Endothelial cell of umbilical vein (primary cell): ENCODE data around the gene BNC2. TPM values are rescaled to one million over a fixed set of nuclear protein-coding genes. Genes with fewer than 3 reads are reported as not detected.

ENCODE experiments used
- BruUV-seq: library from RNA; stranded (reverse); fragments of 400-500 nt; replicated peaks from 2 replicates; lab custom pipeline; 2021; lab: Mats Ljungman, UMichigan
- CTCF ChIA-PET: fragments of 300-600, 350-600 bp; sonication (Branson Sonifier 250); formaldehyde crosslinking; loops from one replicate; lab custom pipeline; 2021; ENCODE audit warnings: antibody characterized with exemption, inconsistent platforms; lab: Charles Lee
- POLR2A ChIA-PET: fragments of 300-600, 350-600 bp; sonication (Branson Sonifier 250); formaldehyde crosslinking; loops from one replicate; lab custom pipeline; 2021; ENCODE audit warnings: antibody characterized with exemption, inconsistent platforms; lab: Charles Lee
- DNase-seq: peaks from one replicate; pipeline ENCODE4 v3.0.0-alpha.2; 2011; ENCODE audit warnings: low read depth, low spot score
- FAIRE-seq: peaks from 2 replicates; lab custom pipeline; 2011; peaks lifted over from hg19 to GRCh38; lab: Jason Lieb, UNC
- H2AFZ ChIP-seq: 2 replicates; pipeline ENCODE4 v1.6.0; 2012; ENCODE audit warnings: low read depth, low read length, control low read depth, inconsistent platforms
- H3K27ac ChIP-seq: 2 replicates; pipeline ENCODE4 v1.5.1; 2011; ENCODE audit warnings: low read depth, mild to moderate bottlenecking, control low read depth, low read length, moderate library complexity; ENCODE audit not compliant: insufficient read depth
- H3K27me3 ChIP-seq, 2 experiments: 2 replicates each; pipeline versions ENCODE4 v1.6.0 to v1.6.1; 2011; ENCODE audit warnings: low read length in 2 of 2, mixed read lengths in 1 of 2; ENCODE audit not compliant: control insufficient read depth in 2 of 2, insufficient read depth in 2 of 2
- H3K36me3 ChIP-seq, 2 experiments: 2 replicates in 1 of 2; 3 replicates in 1 of 2; pipeline ENCODE4 v1.5.1; 2011; ENCODE audit warnings: low read length in 2 of 2, mild to moderate bottlenecking in 1 of 2, moderate library complexity in 1 of 2; ENCODE audit not compliant: control insufficient read depth in 2 of 2, insufficient read depth in 2 of 2; ENCODE audit errors: extremely low read depth in 1 of 2
- H3K4me1 ChIP-seq: 3 replicates; pipeline ENCODE4 v1.5.1; 2011; ENCODE audit warnings: mild to moderate bottlenecking, low read length; ENCODE audit not compliant: control insufficient read depth, insufficient read depth; ENCODE audit errors: extremely low read depth
- H3K4me2 ChIP-seq: 2 replicates; pipeline ENCODE4 v1.6.1; 2011; ENCODE audit warnings: low read length, control low read depth, mixed read lengths; ENCODE audit not compliant: insufficient read depth
- H3K4me3 ChIP-seq, 3 experiments: fragments of 200-600 bp in 1 of 3; sonication (generic), shearing (Covaris generic) in 1 of 3; replicated peaks in 1 of 3; 2 replicates each; pipeline ENCODE4 v1.5.1; 2011 to 2016; ENCODE audit warnings: control low read depth in 3 of 3, low read length in 3 of 3, mild to moderate bottlenecking in 2 of 3, inconsistent platforms in 1 of 3, low read depth in 1 of 3, moderate library complexity in 1 of 3; ENCODE audit not compliant: insufficient read depth in 1 of 3
- H3K79me2 ChIP-seq: 2 replicates; pipeline ENCODE4 v1.6.0; 2012; ENCODE audit warnings: low read length, inconsistent platforms; ENCODE audit not compliant: control insufficient read depth, insufficient read depth
- H3K9ac ChIP-seq: replicated peaks from 2 replicates; pipeline ENCODE3; 2011; ENCODE audit warnings: low read length, control low read depth; ENCODE audit not compliant: insufficient read depth; ENCODE audit errors: extremely low read depth
- H3K9me1 ChIP-seq: replicated peaks from 3 replicates; pipeline ENCODE4 v1.6.0; 2011; ENCODE audit warnings: mild to moderate bottlenecking, low read length; ENCODE audit not compliant: control insufficient read depth, insufficient read depth; ENCODE audit errors: extremely low read depth
- H3K9me3 ChIP-seq: replicated peaks from 2 replicates; pipeline ENCODE4 v1.5.1; 2012; ENCODE audit warnings: low read length, inconsistent platforms; ENCODE audit not compliant: control insufficient read depth, insufficient read depth
- H4K20me1 ChIP-seq: replicated peaks from 2 replicates; pipeline ENCODE3; 2011; ENCODE audit warnings: mild to moderate bottlenecking, low read length; ENCODE audit not compliant: control insufficient read depth, insufficient read depth; ENCODE audit errors: extremely low read depth
- EZH2 ChIP-seq: IDR thresholded peaks from 2 replicates; pipeline ENCODE4 v1.6.1; 2012; ENCODE audit warnings: borderline replicate concordance, low read depth, mild to moderate bottlenecking, moderate library complexity, low read length, inconsistent platforms; ENCODE audit not compliant: severe bottlenecking
- MYC ChIP-seq: IDR thresholded peaks from one replicate; pipeline ENCODE4 v1.6.1; 2011; ENCODE audit warnings: mild to moderate bottlenecking, low read depth, low read length
- POLR2A ChIP-seq: IDR thresholded peaks from 2 replicates; pipeline ENCODE4 v1.6.1; 2012; ENCODE audit warnings: low read depth, mild to moderate bottlenecking, control low read depth, low read length
- dilution Hi-C: fragments of 300-500 bp; cut with MboI; formaldehyde crosslinking; loops from one replicate; pipeline ENCODE4 v1.15.0; 2019; ENCODE audit warnings: low sequenced_read_pairs; ENCODE audit not compliant: extremely low pct_ligation_motif_present
- intact Hi-C: fragments of 100-400 bp; cut with micrococcal nuclease; formaldehyde crosslinking; loops from one replicate; pipeline ENCODE4 v1.10.0; 2022
- polyA plus RNA-seq, 4 experiments: library from polyadenylated mRNA; depleted of rRNA in 3 of 4; stranded (reverse) in 3 of 4; unstranded in 1 of 4; fragments of >200 nt; gene quantifications; 2 replicates each; pipeline versions ENCODE4 v1.2.1 to v1.2.3, GENCODE V29; 2011 to 2012; ENCODE audit warnings: missing spikeins in 1 of 4
- total RNA-seq: library from RNA; stranded (reverse); gene quantifications from 2 replicates; pipeline ENCODE4 v1.2.3, GENCODE V29; 2021

The BNC2 gene
- total and polyA plus RNA-seq, 2 donors (not counting 3 experiments of a cell fraction or from before 2014, with no cell fraction given) = 12.1 to 34.3 TPM

- Histone ChIP-seq H2AFZ (no peak overlapping the region), H3K4me3 (peak overlapping the region; percentile 57 to 97 (median 72)), H3K27ac (peak overlapping the region; percentile 99), H3K4me1 (peaks cover 51% of the 10 kb centered on the region), H3K9ac (peak overlapping the region; percentile 98), H4K20me1 (no peaks in the 10 kb centered on the region), H3K4me2 (peak overlapping the region; percentile 99), H3K79me2 (peaks cover 44% of the 10 kb centered on the region), H3K9me1 (no peaks in the 10 kb centered on the region), H3K36me3 (no peaks in the 10 kb centered on the region), H3K9me3 (no peaks in the 10 kb centered on the region), H3K27me3 (no peaks in the 10 kb centered on the region)
- BruUV-seq = TSS peak; percentile 64
- DNase-seq = peak; percentile 58
- dilution Hi-C loops (no loop called here), intact Hi-C loops (loop anchor here (1.0 to 5.0 kb wide), 10 partner anchors 15 to 512 kb away; no protein-coding TSS in a partner anchor)
- peak; percentile 92 for TF ChIP-seq POLR2A
- no peak for TF ChIP-seq MYC
- ChIA-PET POLR2A (interaction anchor here (0.7 to 1.7 kb wide), 5 partner anchors 15 to 162 kb away, joined by 3 to 14 read pairs (median 3); no protein-coding TSS in a partner anchor), CTCF (interaction anchor here (0.6 to 3.3 kb wide), 9 partner anchors 11 to 437 kb away, joined by 3 to 19 read pairs (median 5); no protein-coding TSS in a partner anchor)
- FAIRE-seq = peak; percentile 37
Observed at GRCh38 chr9:16704116-16705110, 166.1 kb downstream of the BNC2 start.

- Histone ChIP-seq H2AFZ (no peak overlapping the region), H3K79me2 (peaks cover 61% of the 10 kb centered on the region), H3K27me3 (no peaks in the 10 kb centered on the region), H3K9ac (no peak overlapping the region), H3K4me2 (peak overlapping the region; percentile 99), H3K9me1 (no peaks in the 10 kb centered on the region), H3K36me3 (no peaks in the 10 kb centered on the region), H4K20me1 (no peaks in the 10 kb centered on the region), H3K27ac (no peak overlapping the region), H3K4me1 (peaks cover 32% of the 10 kb centered on the region), H3K9me3 (no peaks in the 10 kb centered on the region), H3K4me3 (no peak overlapping the region)
- intact Hi-C loops (no loop called here), dilution Hi-C loops (no loop called here)
- FAIRE-seq = no peak
- ChIA-PET CTCF (no interaction called here), POLR2A (no interaction called here)
- TF ChIP-seq POLR2A = no peak
- no peak for TF ChIP-seq EZH2
- DNase-seq = no peak
- BruUV-seq = no TSS peak
Observed at GRCh38 chr9:16701347-16701746, 169.1 kb downstream of the BNC2 start.
